Lower lobe of right lung (tissue), 2 donors: Measurements from ENCODE around the gene PTPRK. TPM values are rescaled to one million over a fixed set of nuclear protein-coding genes. Genes with fewer than 3 reads are reported as not detected.

ENCODE experiments used
- ATAC-seq, 2 donors: fragments of 200-7000 bp; cut with Tn5 transposase; one replicate each; pipeline ENCODE4 v1.9.1; 2020 to 2022; ENCODE audit warnings: mild to moderate bottlenecking in 2 of 2, moderate library complexity in 2 of 2
- DNase-seq: peaks from one replicate; pipeline ENCODE4 v3.0.0-alpha.2; 2020
- H3K27ac ChIP-seq: fragments of 200-600 bp; one replicate; pipeline ENCODE4 v1.8.0; 2022
- H3K27me3 ChIP-seq: fragments of 200-600 bp; one replicate; pipeline ENCODE4 v1.8.0; 2022; ENCODE audit warnings: low read depth
- H3K36me3 ChIP-seq: fragments of 200-600 bp; one replicate; pipeline ENCODE4 v1.8.0; 2022; ENCODE audit warnings: mild to moderate bottlenecking
- H3K4me1 ChIP-seq: fragments of 200-600 bp; one replicate; pipeline ENCODE4 v1.8.0; 2022
- H3K4me3 ChIP-seq: fragments of 200-600 bp; one replicate; pipeline ENCODE4 v1.8.0; 2022; ENCODE audit warnings: mild to moderate bottlenecking
- H3K9me3 ChIP-seq: fragments of 200-600 bp; one replicate; pipeline ENCODE4 v1.8.0; 2022
- intact Hi-C: fragments of 100-400 bp; cut with DNase I; formaldehyde crosslinking; loops from one replicate; pipeline ENCODE4 v1.11.0; 2022
- total RNA-seq: library from RNA; stranded (reverse); fragmentation: NEBNext Ultra II Directional; extraction: Animal tissue kit (Norgen Biotek cat#: 25700); gene quantifications from one replicate; pipeline ENCODE4 v1.2.1, GENCODE V29; 2021
- TF ChIP-seq, protein P1 (sequence below): fragments of 200-600 bp; IDR thresholded peaks from one replicate; pipeline ENCODE4 v1.8.0; 2022; ENCODE audit warnings: antibody characterized with exemption, mild to moderate bottlenecking
- donor health status: DM: no; HTN: yes; CAD: no; lungs with severe emphysema.

PTPRK gene
- total RNA-seq, 1 donor from 2014 or later, result 62.7 TPM

- Histone ChIP-seq H3K9me3 (no peaks in the 10 kb centered on the region), H3K4me1 (no peaks in the 10 kb centered on the region), H3K27me3 (no peaks in the 10 kb centered on the region), H3K36me3 (no peaks in the 10 kb centered on the region), H3K4me3 (no peak overlapping the region), H3K27ac (no peak overlapping the region)
- intact Hi-C loops, result no loop called here
- TF ChIP-seq, protein P1, sequence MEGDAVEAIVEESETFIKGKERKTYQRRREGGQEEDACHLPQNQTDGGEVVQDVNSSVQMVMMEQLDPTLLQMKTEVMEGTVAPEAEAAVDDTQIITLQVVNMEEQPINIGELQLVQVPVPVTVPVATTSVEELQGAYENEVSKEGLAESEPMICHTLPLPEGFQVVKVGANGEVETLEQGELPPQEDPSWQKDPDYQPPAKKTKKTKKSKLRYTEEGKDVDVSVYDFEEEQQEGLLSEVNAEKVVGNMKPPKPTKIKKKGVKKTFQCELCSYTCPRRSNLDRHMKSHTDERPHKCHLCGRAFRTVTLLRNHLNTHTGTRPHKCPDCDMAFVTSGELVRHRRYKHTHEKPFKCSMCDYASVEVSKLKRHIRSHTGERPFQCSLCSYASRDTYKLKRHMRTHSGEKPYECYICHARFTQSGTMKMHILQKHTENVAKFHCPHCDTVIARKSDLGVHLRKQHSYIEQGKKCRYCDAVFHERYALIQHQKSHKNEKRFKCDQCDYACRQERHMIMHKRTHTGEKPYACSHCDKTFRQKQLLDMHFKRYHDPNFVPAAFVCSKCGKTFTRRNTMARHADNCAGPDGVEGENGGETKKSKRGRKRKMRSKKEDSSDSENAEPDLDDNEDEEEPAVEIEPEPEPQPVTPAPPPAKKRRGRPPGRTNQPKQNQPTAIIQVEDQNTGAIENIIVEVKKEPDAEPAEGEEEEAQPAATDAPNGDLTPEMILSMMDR, result no peak
- ATAC-seq (no peak), DNase-seq (no peak)
Measured at GRCh38 chr6:128144320-128144719, 376.1 kb downstream of the PTPRK start.

- intact Hi-C loops, result no loop called here
- TF ChIP-seq, protein P1, result no peak
Measured at GRCh38 chr6:128141932-128142331, 378.5 kb downstream of the PTPRK start.

DNA sequence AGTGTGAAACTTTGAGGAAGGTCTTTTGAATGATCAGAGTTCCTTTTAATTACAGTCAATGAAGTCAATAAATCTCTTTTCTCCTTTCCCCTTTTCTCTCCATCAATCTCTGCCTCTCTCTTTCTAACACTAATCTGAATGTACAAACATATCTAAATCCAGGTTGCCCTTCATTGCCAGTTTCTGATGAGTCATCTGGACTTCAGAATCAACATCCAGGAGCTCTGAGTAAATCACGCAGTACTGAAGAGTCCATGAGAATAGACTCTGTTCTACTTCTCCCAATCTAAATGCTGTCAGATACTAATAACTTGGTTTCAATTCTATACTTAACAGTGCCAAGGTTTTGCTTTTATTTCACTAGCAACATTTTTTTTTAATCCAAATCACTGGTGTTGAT is 380.9 kb downstream of the PTPRK start:
- TF ChIP-seq, protein P1, result no peak
- Histone ChIP-seq H3K4me1 (no peaks in the 10 kb centered on the region), H3K36me3 (no peaks in the 10 kb centered on the region), H3K27me3 (no peaks in the 10 kb centered on the region), H3K4me3 (no peak overlapping the region), H3K27ac (no peak overlapping the region), H3K9me3 (no peaks in the 10 kb centered on the region)
- intact Hi-C loops, result no loop called here
- DNase-seq, result no peak
- ATAC-seq, result no peak

More at GRCh38 chr6:128141932-128142331, 378.5 kb downstream of the PTPRK start:
- Histone ChIP-seq H3K27me3 (no peaks in the 10 kb centered on the region), H3K4me3 (no peak overlapping the region), H3K36me3 (no peaks in the 10 kb centered on the region), H3K9me3 (no peaks in the 10 kb centered on the region), H3K4me1 (no peaks in the 10 kb centered on the region), H3K27ac (no peak overlapping the region)
- ATAC-seq, result no peak
- DNase-seq, result no peak

- intact Hi-C loops, result no loop called here
- Histone ChIP-seq H3K36me3 (no peaks in the 10 kb centered on the region), H3K9me3 (no peaks in the 10 kb centered on the region), H3K27ac (no peak overlapping the region), H3K4me3 (no peak overlapping the region), H3K4me1 (no peaks in the 10 kb centered on the region), H3K27me3 (no peaks in the 10 kb centered on the region)
- TF ChIP-seq, protein P1, result no peak
- ATAC-seq (no peak), DNase-seq (no peak)
Measured at GRCh38 chr6:128138694-128139093, 381.7 kb downstream of the PTPRK start.

DNA sequence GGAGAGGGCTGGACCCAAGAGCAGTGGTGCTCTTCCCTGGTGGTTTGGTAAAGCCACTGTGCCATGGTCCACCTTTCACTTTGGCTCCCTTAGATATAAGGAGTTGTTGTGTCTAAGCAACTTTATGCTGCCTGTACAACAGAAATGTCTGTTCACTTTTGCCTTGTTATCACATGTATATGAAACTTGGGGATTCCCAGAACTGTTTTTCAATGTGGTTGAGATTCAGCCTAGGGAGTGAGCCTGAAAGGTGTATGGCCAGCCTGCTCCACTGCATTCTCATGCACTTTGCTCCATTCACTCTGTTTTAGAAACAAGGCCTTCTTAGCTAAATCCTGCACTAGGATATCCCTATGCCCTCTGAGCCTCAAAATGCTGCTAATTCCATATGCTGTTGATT is 385.1 kb downstream of the PTPRK start:
- H3K4me3 ChIP-seq, result no peak overlapping the region
- peak in 1 of 2 donors; percentile 14 for ATAC-seq
- H3K36me3 ChIP-seq, result no peaks in the 10 kb centered on the region

More for the DNA sequence above, 385.1 kb downstream of the PTPRK start:
- no peak overlapping the region for H3K27ac ChIP-seq
- H3K27me3 ChIP-seq, result no peaks in the 10 kb centered on the region
- intact Hi-C loops, result no loop called here
- TF ChIP-seq, protein P1, result no peak
- H3K4me1 ChIP-seq, result peaks cover 6% of the 10 kb centered on the region
- no peaks in the 10 kb centered on the region for H3K9me3 ChIP-seq
- no peak for DNase-seq
